SU-DHL-6 (cell line): ENCODE results near the gene PSMC2.

Experiments
- EZH2phosphoT487 ChIP-seq: fragments of 200-600 bp; sonication (generic), shearing (Covaris generic); conservative IDR thresholded peaks from 2 replicates; pipeline ENCODE4 v1.6.1; 2018; ENCODE audit warnings: mild to moderate bottlenecking, antibody characterized with exemption, low read length, moderate library complexity, mixed read lengths
- TF ChIP-seq, protein P1 (sequence below): fragments of 200-600 bp; sonication (generic); IDR thresholded peaks from one replicate; pipeline ENCODE4 v1.5.1; 2017; ENCODE audit warnings: antibody characterized with exemption, mild to moderate bottlenecking, low read length, moderate library complexity; ENCODE audit not compliant: insufficient read depth, poor library complexity, severe bottlenecking

DNA sequence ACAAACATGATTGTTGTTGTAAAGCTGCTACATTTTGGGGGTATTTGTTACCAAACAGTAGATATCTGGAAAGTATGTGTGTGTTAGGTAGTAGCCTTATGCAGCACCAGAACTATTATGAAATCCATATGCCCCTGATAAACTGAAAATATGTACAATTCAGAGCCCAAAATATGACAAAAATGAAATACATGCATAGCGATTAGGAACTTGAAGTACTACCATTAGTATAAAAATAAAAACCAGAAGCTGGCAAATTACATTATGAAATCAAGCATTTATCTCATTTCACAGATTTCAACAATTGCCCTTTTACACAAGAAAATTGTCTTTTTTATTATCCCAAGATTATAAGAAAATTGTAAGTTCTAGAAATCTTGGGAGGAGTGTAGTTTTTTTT lies 64.7 kb downstream of the PSMC2 start:
- TF ChIP-seq, protein P1, sequence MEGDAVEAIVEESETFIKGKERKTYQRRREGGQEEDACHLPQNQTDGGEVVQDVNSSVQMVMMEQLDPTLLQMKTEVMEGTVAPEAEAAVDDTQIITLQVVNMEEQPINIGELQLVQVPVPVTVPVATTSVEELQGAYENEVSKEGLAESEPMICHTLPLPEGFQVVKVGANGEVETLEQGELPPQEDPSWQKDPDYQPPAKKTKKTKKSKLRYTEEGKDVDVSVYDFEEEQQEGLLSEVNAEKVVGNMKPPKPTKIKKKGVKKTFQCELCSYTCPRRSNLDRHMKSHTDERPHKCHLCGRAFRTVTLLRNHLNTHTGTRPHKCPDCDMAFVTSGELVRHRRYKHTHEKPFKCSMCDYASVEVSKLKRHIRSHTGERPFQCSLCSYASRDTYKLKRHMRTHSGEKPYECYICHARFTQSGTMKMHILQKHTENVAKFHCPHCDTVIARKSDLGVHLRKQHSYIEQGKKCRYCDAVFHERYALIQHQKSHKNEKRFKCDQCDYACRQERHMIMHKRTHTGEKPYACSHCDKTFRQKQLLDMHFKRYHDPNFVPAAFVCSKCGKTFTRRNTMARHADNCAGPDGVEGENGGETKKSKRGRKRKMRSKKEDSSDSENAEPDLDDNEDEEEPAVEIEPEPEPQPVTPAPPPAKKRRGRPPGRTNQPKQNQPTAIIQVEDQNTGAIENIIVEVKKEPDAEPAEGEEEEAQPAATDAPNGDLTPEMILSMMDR, result no peak
- TF ChIP-seq EZH2phosphoT487, result no peak
